COLO668 (cell line): ENCODE results near the gene FAM236C.
"Not testable (repeated sequence)": the region's sequence is repeated elsewhere in the genome, so short reads cannot be mapped to it uniquely, and the experiment has no call there.

Experiments used
- DNase-seq: peaks from one replicate; lab custom pipeline; 2025; ENCODE audit not compliant: unreplicated experiment; lab: John Stamatoyannopoulos, UW

Gene FAM236C

GRCh38 chrX:72912315-72912714 is at the start of gene FAM236C:
TSS of gene FAM236C (plus strand) at chrX:72912615. CDS start at chrX:72912715, 100 bp downstream.
- DNase-seq, result not testable (repeated sequence)

- DNase-seq, result not testable (repeated sequence)
Observed at GRCh38 chrX:72882898-72883297, 29.5 kb upstream of the FAM236C start.

- not testable (repeated sequence) for DNase-seq
Observed at GRCh38 chrX:72889740-72890139, 22.7 kb upstream of the FAM236C start.

DNA sequence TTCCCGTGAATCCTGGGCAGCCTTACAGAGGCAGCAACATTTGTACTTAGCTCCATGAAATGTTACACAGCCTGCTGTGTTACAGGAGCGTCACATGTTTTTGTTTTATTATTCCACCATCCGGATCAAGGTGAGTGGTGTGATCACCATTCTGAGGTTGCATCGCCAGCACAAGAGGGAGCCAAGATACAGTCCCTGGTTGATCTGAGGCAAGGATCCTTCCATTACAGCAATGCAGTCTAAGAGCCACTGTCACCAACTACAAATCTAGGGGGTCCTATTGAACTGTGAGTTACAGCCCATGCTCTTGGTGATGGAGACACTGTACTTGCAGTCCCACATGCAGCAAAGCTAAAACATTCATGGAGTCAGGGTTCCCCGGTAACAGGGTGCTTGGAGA is 3.7 kb downstream of the FAM236C start:
- DNase-seq, result not testable (repeated sequence)

GRCh38 chrX:72932283-72932682 is 19.9 kb downstream of the FAM236C start:
- not testable (repeated sequence) for DNase-seq

DNA sequence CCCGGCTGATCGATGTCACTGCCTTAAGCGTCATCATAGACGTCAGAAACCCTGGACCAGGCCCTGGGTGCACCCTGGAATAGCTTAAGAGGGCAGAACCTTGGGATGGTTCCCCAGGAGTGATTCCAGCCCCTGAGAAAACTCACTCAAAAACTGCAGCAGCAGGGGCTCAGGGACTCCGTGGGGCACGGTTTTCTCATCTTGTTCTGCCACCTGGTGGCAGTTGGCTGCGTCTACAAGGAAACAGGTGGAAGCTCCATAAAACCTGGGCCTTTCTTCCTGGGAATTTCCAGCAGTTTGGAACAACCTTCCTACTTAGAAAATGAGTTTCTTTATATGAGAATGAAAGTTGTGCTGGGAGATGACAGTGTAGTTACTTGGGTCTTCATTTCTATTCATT is 24.0 kb downstream of the FAM236C start:
- not testable (repeated sequence) for DNase-seq

- not testable (repeated sequence) for DNase-seq
Observed at GRCh38 chrX:72936882-72937455, 24.6 kb downstream of the FAM236C start.

- not testable (repeated sequence) for DNase-seq
Observed at GRCh38 chrX:72937906-72938305, 25.5 kb downstream of the FAM236C start, which contains the start of gene FAM236A. TSS of gene FAM236A (plus strand) at chrX:72938206. CDS start at chrX:72938263, 57 bp downstream.

DNA sequence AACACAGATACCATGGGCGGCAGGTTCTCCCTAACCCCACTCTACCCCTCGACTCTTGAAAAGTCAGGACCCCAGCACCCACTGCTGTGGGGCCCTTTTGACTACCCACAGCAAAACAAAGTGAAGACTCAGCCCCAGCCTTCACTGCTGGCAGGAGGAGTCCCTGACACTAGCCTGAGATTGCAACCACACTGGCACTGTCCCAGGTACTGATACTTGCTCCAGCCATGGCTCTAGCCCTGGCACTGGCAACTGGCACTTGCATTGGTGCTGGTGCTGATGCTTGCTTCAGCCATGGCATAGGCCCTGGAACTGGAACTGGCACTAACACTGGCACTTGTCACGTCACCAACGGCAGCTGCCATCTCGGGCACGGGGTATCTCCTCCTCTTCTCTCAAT is 29.9 kb downstream of the FAM236C start:
- not testable (repeated sequence) for DNase-seq

- not testable (repeated sequence) for DNase-seq
Observed at GRCh38 chrX:72943035-72943818, 30.8 kb downstream of the FAM236C start.

GRCh38 chrX:72943819-72944169 is 31.4 kb downstream of the FAM236C start, which contains the start of gene DMRTC1:
TSS of gene DMRTC1 (minus strand) at chrX:72943837. CDS start at chrX:72875694, 68,143 bp downstream.
- DNase-seq, result not testable (repeated sequence)

GRCh38 chrX:72959971-72960370 is 47.6 kb downstream of the FAM236C start:
- not testable (repeated sequence) for DNase-seq
